Hepatocyte (in vitro differentiated cells): Measurements from ENCODE around the gene SYVN1. TPM values are rescaled to one million over a fixed set of nuclear protein-coding genes. Genes with fewer than 3 reads are reported as not detected.
A peak's percentile ranks its signal among the peaks of the same experiment; 100 is the strongest.

ENCODE experiments used
- DNase-seq: peaks from one replicate; pipeline ENCODE4 v3.0.0-alpha.2; 2016; ENCODE audit warnings: low spot score
- H2AFZ ChIP-seq: fragments of 200-600 bp; sonication (generic); 2 replicates; pipeline ENCODE4 v1.6.0; 2016; ENCODE audit warnings: antibody characterized with exemption, mild to moderate bottlenecking
- H3K27ac ChIP-seq: fragments of 200-600 bp; sonication (generic); 2 replicates; pipeline ENCODE4 v1.5.1; 2016; ENCODE audit warnings: mild to moderate bottlenecking
- H3K27me3 ChIP-seq: fragments of 200-600 bp; sonication (generic); 2 replicates; pipeline ENCODE4 v1.6.1; 2016
- H3K36me3 ChIP-seq: fragments of 200-600 bp; sonication (generic); replicated peaks from 2 replicates; pipeline ENCODE4 v1.5.1; 2016; ENCODE audit warnings: low read depth; ENCODE audit not compliant: insufficient read depth
- H3K4me1 ChIP-seq: fragments of 200-600 bp; sonication (generic); 2 replicates; pipeline ENCODE4 v1.5.1; 2016; ENCODE audit warnings: mild to moderate bottlenecking, moderate library complexity; ENCODE audit not compliant: insufficient read depth
- H3K4me2 ChIP-seq: fragments of 200-600 bp; sonication (generic); 2 replicates; pipeline ENCODE4 v1.6.0; 2016
- H3K4me3 ChIP-seq: fragments of 200-600 bp; sonication (generic); 2 replicates; pipeline ENCODE4 v1.5.1; 2016; ENCODE audit warnings: mild to moderate bottlenecking
- H3K79me2 ChIP-seq: fragments of 200-600 bp; sonication (generic); 2 replicates; pipeline ENCODE4 v1.6.0; 2017; ENCODE audit warnings: mild to moderate bottlenecking
- H3K9me2 ChIP-seq: fragments of 200-600 bp; sonication (generic); replicated peaks from 2 replicates; pipeline ENCODE4 v1.6.0; 2017; ENCODE audit warnings: mild to moderate bottlenecking; ENCODE audit not compliant: insufficient read depth
- H3K9me3 ChIP-seq: fragments of 200-600 bp; sonication (generic); 2 replicates; pipeline ENCODE4 v1.5.1; 2016; ENCODE audit warnings: low read depth, mild to moderate bottlenecking
- H4K20me1 ChIP-seq: fragments of 200-600 bp; sonication (generic); 2 replicates; pipeline ENCODE4 v1.6.0; 2016; ENCODE audit warnings: mild to moderate bottlenecking; ENCODE audit not compliant: insufficient read depth, poor library complexity, severe bottlenecking
- CTCF ChIP-seq: fragments of 200-600 bp; sonication (generic); IDR thresholded peaks from 2 replicates; pipeline ENCODE4 v1.5.1; 2016; ENCODE audit warnings: antibody characterized with exemption, mild to moderate bottlenecking; ENCODE audit not compliant: poor library complexity
- EZH2 ChIP-seq: fragments of 200-600 bp; sonication (generic); IDR thresholded peaks from 2 replicates; pipeline ENCODE4 v1.6.1; 2016; ENCODE audit warnings: antibody characterized with exemption, mild to moderate bottlenecking, borderline replicate concordance
- EZH2phosphoT487 ChIP-seq: fragments of 200-600 bp; sonication (generic); IDR thresholded peaks from one replicate; pipeline ENCODE4 v1.6.1; 2018; ENCODE audit warnings: antibody characterized with exemption, mild to moderate bottlenecking, low read depth, moderate library complexity; ENCODE audit not compliant: unreplicated experiment, severe bottlenecking
- WGBS: methylation state at CpG from one replicate; pipeline ENCODE4 v1.1.6; 2016; ENCODE audit warnings: low lambda C conversion rate; ENCODE audit errors: missing lambda C conversion rate; 5-methylcytosine and 5-hydroxymethylcytosine counted together
- polyA plus RNA-seq: library from polyadenylated mRNA; unstranded; fragments of >200 nt; fragmentation: Nextera tagmentation; extraction: Ambion mirVana; gene quantifications from 2 replicates; pipeline ENCODE4 v1.2.1, GENCODE V29; 2016
- total RNA-seq: library from RNA; depleted of rRNA; stranded (reverse); fragments of >200 nt; gene quantifications from 2 replicates; pipeline ENCODE4 v1.2.3, GENCODE V29; 2014

SYVN1 gene
- total RNA-seq = 27.3 and 27.7 TPM in 2 replicates
- polyA plus RNA-seq = 31.8 and 35.7 TPM in 2 replicates

- Histone ChIP-seq H3K9me3 (no peaks in the 10 kb centered on the region), H2AFZ (peak within 1 kb of the TSS; percentile 34), H3K27ac (peak within 1 kb of the TSS; percentile 98), H4K20me1 (peaks cover 4% of the 10 kb centered on the region), H3K27me3 (no peaks in the 10 kb centered on the region), H3K4me2 (peak within 1 kb of the TSS; percentile 95), H3K4me1 (peaks cover 17% of the 10 kb centered on the region), H3K4me3 (peak within 1 kb of the TSS; percentile 29), H3K79me2 (peaks cover 30% of the 10 kb centered on the region), H3K9me2 (no peaks in the 10 kb centered on the region), H3K36me3 (no peaks in the 10 kb centered on the region)
- WGBS = under 1% methylated on average over 53 of the region's 60 CpGs
- DNase-seq = peak; percentile 95
- TF ChIP-seq EZH2 = no peak
- TF ChIP-seq EZH2phosphoT487 = no peak
- TF ChIP-seq CTCF = no peak
Observed at GRCh38 chr11:65134240-65134951, at the start of gene SYVN1. SYVN1 (minus strand) TSS chr11:65134519; CDS start chr11:65133601, 918 bp downstream.

GRCh38 chr11:65183201-65183891 is 49.0 kb upstream of the SYVN1 start:
- H3K79me2 ChIP-seq = peaks cover 41% of the 10 kb centered on the region
- TF ChIP-seq EZH2phosphoT487 = no peak
- no peak for TF ChIP-seq CTCF
- no peak for TF ChIP-seq EZH2
- 62% methylated on average over 18 of the region's 19 CpGs for WGBS
- peaks cover 10% of the 10 kb centered on the region for H4K20me1 ChIP-seq
- H3K4me3 ChIP-seq = peak overlapping the region; percentile 1
- peak; percentile 28 for DNase-seq
- peak overlapping the region; percentile 97 for H3K4me2 ChIP-seq
- no peak overlapping the region for H2AFZ ChIP-seq
- H3K27me3 ChIP-seq = no peaks in the 10 kb centered on the region
- peaks cover 15% of the 10 kb centered on the region for H3K4me1 ChIP-seq
- peak overlapping the region; percentile 98 for H3K27ac ChIP-seq
- no peaks in the 10 kb centered on the region for H3K9me3 ChIP-seq
- no peaks in the 10 kb centered on the region for H3K9me2 ChIP-seq
- H3K36me3 ChIP-seq = no peaks in the 10 kb centered on the region

- peak overlapping the region; percentile 98 for H3K27ac ChIP-seq
- H3K27me3 ChIP-seq = no peaks in the 10 kb centered on the region
- H3K9me3 ChIP-seq = no peaks in the 10 kb centered on the region
- H3K4me2 ChIP-seq = peak overlapping the region; percentile 97
- no peak for TF ChIP-seq CTCF
- TF ChIP-seq EZH2 = no peak
- no peak for TF ChIP-seq EZH2phosphoT487
- peaks cover 41% of the 10 kb centered on the region for H3K79me2 ChIP-seq
- H4K20me1 ChIP-seq = peaks cover 10% of the 10 kb centered on the region
- 32% methylated on average over 22 of the region's 23 CpGs for WGBS
- no peaks in the 10 kb centered on the region for H3K36me3 ChIP-seq
- H3K4me1 ChIP-seq = peaks cover 15% of the 10 kb centered on the region
- H3K9me2 ChIP-seq = no peaks in the 10 kb centered on the region
- H2AFZ ChIP-seq = peak overlapping the region; percentile 97
- DNase-seq = peak; percentile 75
- peak overlapping the region; percentile 95 for H3K4me3 ChIP-seq
Observed at GRCh38 chr11:65182258-65183170, 48.2 kb upstream of the SYVN1 start.
